IMR-90 (cell line): ENCODE measurements around the gene NPY2R. TPM values are rescaled to one million over a fixed set of nuclear protein-coding genes. Genes with fewer than 3 reads are reported as not detected.

ENCODE experiments used
- ATAC-seq: fragments of 200-7000 bp; cut with Tn5 transposase; 2 replicates; pipeline ENCODE4 v1.9.1; 2020; ENCODE audit warnings: low read depth, mild to moderate bottlenecking, moderate library complexity
- BruUV-seq: library from RNA; stranded (reverse); fragments of 400-500 nt; replicated peaks from 2 replicates; lab custom pipeline; 2021; lab: Mats Ljungman, UMichigan
- CTCF ChIA-PET: fragments of 300-600 bp; formaldehyde crosslinking; extraction: SDS; loops from one replicate; lab custom pipeline; 2021; ENCODE audit warnings: antibody characterized with exemption; lab: Yijun Ruan, JAX
- POLR2A ChIA-PET: fragments of 300-600 bp; sonication (Branson Sonifier 250); formaldehyde crosslinking; loops from one replicate; lab custom pipeline; 2022; ENCODE audit warnings: antibody characterized with exemption; ENCODE audit not compliant: unreplicated experiment; lab: Charles Lee
- DNase-seq: peaks from one replicate; pipeline ENCODE4 v3.0.0; 2013
- H2AFZ ChIP-seq: replicated peaks from 2 replicates; pipeline ENCODE3; 2013; ENCODE audit warnings: low read length, mild to moderate bottlenecking; ENCODE audit not compliant: poor library complexity
- H2AK5ac ChIP-seq: 2 replicates; pipeline ENCODE4 v1.6.1; 2013; ENCODE audit warnings: low read depth, low read length, inconsistent platforms
- H2AK9ac ChIP-seq: replicated peaks from 2 replicates; pipeline ENCODE3; 2013; ENCODE audit warnings: mild to moderate bottlenecking, low read depth, low read length, moderate library complexity; ENCODE audit not compliant: poor library complexity
- H2BK120ac ChIP-seq: 2 replicates; pipeline ENCODE4 v1.6.1; 2013; ENCODE audit warnings: low read depth, low read length, inconsistent platforms
- H2BK15ac ChIP-seq: 3 replicates; pipeline ENCODE4 v1.6.1; 2013; ENCODE audit warnings: low read depth, low read length, inconsistent platforms
- H2BK20ac ChIP-seq: 2 replicates; pipeline ENCODE4 v1.6.1; 2013; ENCODE audit warnings: low read depth, mild to moderate bottlenecking, inconsistent platforms, low read length, moderate library complexity
- H2BK5ac ChIP-seq: 2 replicates; pipeline ENCODE4 v1.6.1; 2013; ENCODE audit warnings: mild to moderate bottlenecking, low read depth, low read length, inconsistent platforms; ENCODE audit not compliant: poor library complexity, severe bottlenecking
- H3K14ac ChIP-seq: replicated peaks from 2 replicates; pipeline ENCODE4 v1.6.1; 2013; ENCODE audit warnings: low read depth, low read length, inconsistent platforms
- H3K18ac ChIP-seq: 2 replicates; pipeline ENCODE4 v1.6.1; 2013; ENCODE audit warnings: low read depth, low read length, control low read depth
- H3K23ac ChIP-seq: 2 replicates; pipeline ENCODE4 v1.6.1; 2013; ENCODE audit warnings: low read depth, low read length, inconsistent platforms
- H3K27ac ChIP-seq: 2 replicates; pipeline ENCODE4 v1.5.1; 2013; ENCODE audit warnings: mild to moderate bottlenecking, control low read depth, low read length; ENCODE audit not compliant: insufficient read depth
- H3K27me3 ChIP-seq: 2 replicates; pipeline ENCODE4 v1.6.1; 2013; ENCODE audit warnings: low read length; ENCODE audit not compliant: control insufficient read depth, insufficient read depth
- H3K36me3 ChIP-seq: 2 replicates; pipeline ENCODE4 v1.6.1; 2013; ENCODE audit warnings: low read length, mixed read lengths; ENCODE audit not compliant: control insufficient read depth, insufficient read depth
- H3K4ac ChIP-seq: 2 replicates; pipeline ENCODE4 v1.6.1; 2013; ENCODE audit warnings: low read depth, low read length, inconsistent platforms
- H3K4me1 ChIP-seq: 2 replicates; pipeline ENCODE4 v1.6.1; 2013; ENCODE audit warnings: low read length, mixed read lengths; ENCODE audit not compliant: control insufficient read depth, insufficient read depth
- H3K4me2 ChIP-seq: 2 replicates; pipeline ENCODE4 v1.6.1; 2013; ENCODE audit warnings: low read depth, mild to moderate bottlenecking, control low read depth, low read length, moderate library complexity
- H3K4me3 ChIP-seq: 2 replicates; pipeline ENCODE4 v1.5.1; 2013; ENCODE audit warnings: low read depth, mild to moderate bottlenecking, control low read depth, low read length, moderate library complexity; ENCODE audit not compliant: insufficient read depth
- H3K56ac ChIP-seq: 2 replicates; pipeline ENCODE4 v1.6.1; 2013; ENCODE audit warnings: low read length, inconsistent platforms; ENCODE audit not compliant: insufficient read depth; ENCODE audit errors: extremely low read depth
- H3K79me1 ChIP-seq, 2 experiments: 2 replicates each; pipeline ENCODE4 v1.6.1; 2013; ENCODE audit warnings: low read length in 2 of 2, inconsistent platforms in 1 of 2, low read depth in 1 of 2
- H3K9ac ChIP-seq: 2 replicates; pipeline ENCODE4 v1.6.1; 2013; ENCODE audit warnings: low read depth, low read length, control low read depth
- H3K9me1 ChIP-seq: 2 replicates; pipeline ENCODE4 v1.6.1; 2013; ENCODE audit warnings: low read length, inconsistent platforms; ENCODE audit not compliant: insufficient read depth
- H3K9me3 ChIP-seq: 2 replicates; pipeline ENCODE4 v1.6.1; 2013; ENCODE audit warnings: low read length; ENCODE audit not compliant: control insufficient read depth, insufficient read depth
- H4K20me1 ChIP-seq: 2 replicates; pipeline ENCODE4 v1.6.1; 2013; ENCODE audit warnings: low read length, inconsistent platforms; ENCODE audit not compliant: insufficient read depth
- H4K5ac ChIP-seq: 2 replicates; pipeline ENCODE4 v1.6.1; 2013; ENCODE audit warnings: mild to moderate bottlenecking, low read depth, low read length, control low read depth
- H4K8ac ChIP-seq, 2 experiments: 2 replicates each; pipeline ENCODE4 v1.6.1; 2013; ENCODE audit warnings: low read depth in 2 of 2, low read length in 2 of 2, control low read depth in 1 of 2, inconsistent platforms in 1 of 2
- H4K91ac ChIP-seq: 2 replicates; pipeline ENCODE4 v1.6.1; 2013; ENCODE audit warnings: low read depth, low read length, inconsistent platforms; ENCODE audit not compliant: insufficient read depth
- BHLHE40 ChIP-seq: fragments of 150-350 bp; IDR thresholded peaks from 2 replicates; pipeline ENCODE4 v1.6.1; 2016; ENCODE audit warnings: mild to moderate bottlenecking, low read depth, low read length
- CEBPB ChIP-seq: IDR thresholded peaks from 2 replicates; pipeline ENCODE4 v1.6.1; 2012; ENCODE audit warnings: low read depth, low read length, improper control_type of control experiment
- SMC3 ChIP-seq: fragments of 150-350 bp; IDR thresholded peaks from 2 replicates; pipeline ENCODE4 v1.6.1; 2016; ENCODE audit warnings: low read depth, mild to moderate bottlenecking, antibody characterized with exemption, low read length, moderate library complexity
- WGBS, 2 experiments: methylation state at CpG; one replicate each; pipeline versions ENCODE4 v1.1.5 to v1.1.7; 2013; ENCODE audit warnings: missing lambda C conversion rate in 2 of 2; ENCODE audit not compliant: insufficient read length in 1 of 2; ENCODE audit errors: extremely low coverage in 2 of 2; 5-methylcytosine and 5-hydroxymethylcytosine counted together
- dilution Hi-C: fragments of 300-500 bp; cut with HindIII; formaldehyde crosslinking; loops from one replicate; pipeline ENCODE4 v1.14.3; 2018; ENCODE audit warnings: low sequenced_read_pairs; ENCODE audit not compliant: unreplicated experiment
- in situ Hi-C: fragments of 300-500 bp; cut with MboI; formaldehyde crosslinking; loops from 3 replicates; pipeline ENCODE4 v1.14.3; 2019; ENCODE audit warnings: low sequenced_read_pairs, inconsistent platforms, mixed read lengths
- intact Hi-C: fragments of 100-400 bp; cut with micrococcal nuclease; formaldehyde crosslinking; loops from 2 replicates; pipeline ENCODE4 v1.10.0; 2022
- polyA plus RNA-seq, 3 experiments: library from polyadenylated mRNA; depleted of rRNA; stranded (reverse); fragments of >200 nt; gene quantifications; 2 replicates each; pipeline ENCODE4 v1.2.3, GENCODE V29; 2012; ENCODE audit warnings: low replicate concordance in 1 of 3
- total RNA-seq: library from RNA; depleted of rRNA; stranded (reverse); fragments of >200 nt; gene quantifications from 2 replicates; pipeline ENCODE4 v1.2.3, GENCODE V29; 2012

Gene NPY2R
- total and polyA plus RNA-seq, 2 of the 4 experiments (the other 2 are of a cell fraction) = not detected

GRCh38 chr4:155173371-155173770 lies 35.1 kb upstream of the NPY2R start:
- no peak overlapping the region for H2AK5ac ChIP-seq
- no peak overlapping the region for H3K9ac ChIP-seq
- no peaks in the 10 kb centered on the region for H3K9me3 ChIP-seq
- no peak overlapping the region for H2BK120ac ChIP-seq
- TF ChIP-seq BHLHE40 = no peak
- no peak for TF ChIP-seq CEBPB
- no peak for TF ChIP-seq SMC3
- H3K27ac ChIP-seq = no peak overlapping the region
- H3K4me1 ChIP-seq = no peaks in the 10 kb centered on the region
- H3K36me3 ChIP-seq = no peaks in the 10 kb centered on the region
- H3K4ac ChIP-seq = no peak overlapping the region
- ATAC-seq (no peak), DNase-seq (no peak)
- no peak overlapping the region for H4K8ac ChIP-seq
- WGBS, 2 experiments = no CpG with 5 or more reads among the region's 4 CpGs
- no peaks in the 10 kb centered on the region for H4K20me1 ChIP-seq
- no peak overlapping the region for H2BK5ac ChIP-seq
- no peak overlapping the region for H2BK15ac ChIP-seq
- in situ Hi-C loops (no loop called here), intact Hi-C loops (no loop called here), dilution Hi-C loops (no loop called here)
- H3K18ac ChIP-seq = no peak overlapping the region
- H2BK20ac ChIP-seq = no peak overlapping the region
- no peak overlapping the region for H2AFZ ChIP-seq
- ChIA-PET POLR2A (no interaction called here), CTCF (no interaction called here)
- BruUV-seq = no TSS peak
- H3K56ac ChIP-seq = no peak overlapping the region
- H3K79me1 ChIP-seq = no peaks in the 10 kb centered on the region
- no peaks in the 10 kb centered on the region for H3K9me1 ChIP-seq
- no peak overlapping the region for H4K91ac ChIP-seq
- no peak overlapping the region for H3K4me2 ChIP-seq
- no peaks in the 10 kb centered on the region for H3K27me3 ChIP-seq
- no peak overlapping the region for H3K23ac ChIP-seq
- H3K4me3 ChIP-seq = no peak overlapping the region
- no peak overlapping the region for H4K5ac ChIP-seq
- no peak overlapping the region for H3K14ac ChIP-seq
- no peak overlapping the region for H2AK9ac ChIP-seq
